A549 (cell line): ENCODE results near the gene TMEM179.

Experiments used
- HDAC2 ChIP-seq: fragments of 200-600 bp; sonication (generic); IDR thresholded peaks from 2 replicates; pipeline ENCODE4 v1.6.1; 2016
- TF ChIP-seq, protein P1 (sequence below): fragments of >200 bp; sonication (Bioruptor Twin); formaldehyde crosslinking; IDR thresholded peaks from 3 replicates; pipeline ENCODE4 v1.5.1; 2016

- TF ChIP-seq, protein P1, sequence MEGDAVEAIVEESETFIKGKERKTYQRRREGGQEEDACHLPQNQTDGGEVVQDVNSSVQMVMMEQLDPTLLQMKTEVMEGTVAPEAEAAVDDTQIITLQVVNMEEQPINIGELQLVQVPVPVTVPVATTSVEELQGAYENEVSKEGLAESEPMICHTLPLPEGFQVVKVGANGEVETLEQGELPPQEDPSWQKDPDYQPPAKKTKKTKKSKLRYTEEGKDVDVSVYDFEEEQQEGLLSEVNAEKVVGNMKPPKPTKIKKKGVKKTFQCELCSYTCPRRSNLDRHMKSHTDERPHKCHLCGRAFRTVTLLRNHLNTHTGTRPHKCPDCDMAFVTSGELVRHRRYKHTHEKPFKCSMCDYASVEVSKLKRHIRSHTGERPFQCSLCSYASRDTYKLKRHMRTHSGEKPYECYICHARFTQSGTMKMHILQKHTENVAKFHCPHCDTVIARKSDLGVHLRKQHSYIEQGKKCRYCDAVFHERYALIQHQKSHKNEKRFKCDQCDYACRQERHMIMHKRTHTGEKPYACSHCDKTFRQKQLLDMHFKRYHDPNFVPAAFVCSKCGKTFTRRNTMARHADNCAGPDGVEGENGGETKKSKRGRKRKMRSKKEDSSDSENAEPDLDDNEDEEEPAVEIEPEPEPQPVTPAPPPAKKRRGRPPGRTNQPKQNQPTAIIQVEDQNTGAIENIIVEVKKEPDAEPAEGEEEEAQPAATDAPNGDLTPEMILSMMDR = no peak
- no peak for TF ChIP-seq HDAC2
Measured at GRCh38 chr14:104651876-104652260, 47.3 kb upstream of the TMEM179 start.
